Right renal pelvis (tissue), 4 donors: ENCODE data around the gene PDRG1. TPM values are rescaled to one million over a fixed set of nuclear protein-coding genes. Genes with fewer than 3 reads are reported as not detected.

ENCODE experiments used
- DNase-seq, 4 donors: peaks; one replicate each; pipeline ENCODE4 v3.0.0-alpha.2; 2013; ENCODE audit warnings: low read depth in 4 of 4, low spot score in 3 of 4, missing footprints in 1 of 4
- polyA plus RNA-seq, 4 donors: library from polyadenylated mRNA; unstranded; fragments of 120-200 nt; gene quantifications; one replicate each; pipeline ENCODE4 v1.2.1, GENCODE V29; 2013; ENCODE audit not compliant: insufficient read length in 4 of 4

Gene PDRG1
- polyA plus RNA-seq, 4 donors = 18.7 to 21.9 (median 20.4) TPM

GRCh38 chr20:31968291-31969126 lies 16.7 kb upstream of the PDRG1 start:
- DNase-seq = peak; percentile 71 to 87 (median 76)

- no peak for DNase-seq
These were observed 16.0 kb upstream of the PDRG1 start, which contains the start of gene XKR7 for GRCh38 chr20:31967830-31968249. Gene XKR7, plus strand, starts transcription at chr20:31968151. Its CDS starts 25 bp downstream, at chr20:31968176.

GRCh38 chr20:31966991-31967655 lies 15.3 kb upstream of the PDRG1 start:
- no peak for DNase-seq

- no peak for DNase-seq
These were observed 12.0 kb upstream of the PDRG1 start for GRCh38 chr20:31963889-31964288.

GRCh38 chr20:31962761-31963160 lies 10.9 kb upstream of the PDRG1 start:
- no peak for DNase-seq

- DNase-seq = no peak
These were observed 5.0 kb upstream of the PDRG1 start for GRCh38 chr20:31956556-31957526.

GRCh38 chr20:31954500-31954899 lies 2.7 kb upstream of the PDRG1 start:
- no peak for DNase-seq

GRCh38 chr20:31953556-31954148 lies 1.8 kb upstream of the PDRG1 start:
- no peak for DNase-seq

GRCh38 chr20:31951203-31951529 lies 680 bp downstream of the PDRG1 start:
- DNase-seq = no peak

GRCh38 chr20:31949877-31950646 lies 1.8 kb downstream of the PDRG1 start:
- DNase-seq = no peak

GRCh38 chr20:31948008-31948407 lies 3.8 kb downstream of the PDRG1 start:
- DNase-seq = no peak

GRCh38 chr20:31945785-31946184 lies 6.1 kb downstream of the PDRG1 start:
- no peak for DNase-seq

- DNase-seq = no peak
These were observed 6.5 kb downstream of the PDRG1 start for GRCh38 chr20:31945319-31945718.

GRCh38 chr20:31943052-31943471 lies 8.8 kb downstream of the PDRG1 start:
- no peak for DNase-seq

- DNase-seq = no peak
These were observed 12.2 kb downstream of the PDRG1 start for GRCh38 chr20:31939661-31940060.

- DNase-seq = no peak
These were observed 14.0 kb downstream of the PDRG1 start for GRCh38 chr20:31937820-31938219.

- DNase-seq = no peak
These were observed 15.4 kb downstream of the PDRG1 start for GRCh38 chr20:31936420-31936819.

GRCh38 chr20:31934968-31935764 lies 16.7 kb downstream of the PDRG1 start:
- no peak for DNase-seq

- no peak for DNase-seq
These were observed 17.4 kb downstream of the PDRG1 start for GRCh38 chr20:31934491-31934890.
